ENCODE measurements around the gene MYOM1.
"Not testable (repeated sequence)": the region's sequence is repeated elsewhere in the genome, so short reads cannot be mapped to it uniquely, and the experiment has no call there.

MYOM1 gene

DNA sequence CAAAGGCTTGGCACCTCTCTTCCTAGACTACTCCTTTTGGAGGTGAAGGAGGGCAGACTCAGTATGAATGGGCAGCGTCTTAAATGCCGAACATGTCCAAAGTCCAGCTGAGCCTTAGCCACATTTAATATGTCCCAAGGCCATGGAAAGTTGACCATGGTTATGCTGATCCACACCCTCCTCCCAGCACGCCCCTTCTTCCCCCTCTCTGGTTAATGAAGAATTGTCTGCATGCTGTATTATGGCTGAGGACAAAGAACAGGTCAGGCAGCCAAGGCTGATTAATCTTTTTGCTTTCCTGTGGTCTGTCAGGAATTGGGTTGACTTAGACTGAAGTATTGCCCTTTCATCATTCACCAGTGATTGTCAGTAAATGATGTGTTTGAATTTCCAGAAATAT lies 5.8 kb upstream of the MYOM1 start:
- H4K20me1 ChIP-seq (ENCODE audit: insufficient read depth), result no peaks in the 10 kb centered on the region
- H3K27me3 ChIP-seq (ENCODE audit: insufficient read depth, low read depth), result no peaks in the 10 kb centered on the region
- H3K79me2 ChIP-seq (ENCODE audit: insufficient read depth, low read depth), result no peaks in the 10 kb centered on the region
- H3K27ac ChIP-seq, result no peak overlapping the region
- no peak overlapping the region for H3K4me2 ChIP-seq
- H3K4me1 ChIP-seq (ENCODE audit: low read depth, poor library complexity, severe bottlenecking), result no peaks in the 10 kb centered on the region
- TF ChIP-seq, protein P1, sequence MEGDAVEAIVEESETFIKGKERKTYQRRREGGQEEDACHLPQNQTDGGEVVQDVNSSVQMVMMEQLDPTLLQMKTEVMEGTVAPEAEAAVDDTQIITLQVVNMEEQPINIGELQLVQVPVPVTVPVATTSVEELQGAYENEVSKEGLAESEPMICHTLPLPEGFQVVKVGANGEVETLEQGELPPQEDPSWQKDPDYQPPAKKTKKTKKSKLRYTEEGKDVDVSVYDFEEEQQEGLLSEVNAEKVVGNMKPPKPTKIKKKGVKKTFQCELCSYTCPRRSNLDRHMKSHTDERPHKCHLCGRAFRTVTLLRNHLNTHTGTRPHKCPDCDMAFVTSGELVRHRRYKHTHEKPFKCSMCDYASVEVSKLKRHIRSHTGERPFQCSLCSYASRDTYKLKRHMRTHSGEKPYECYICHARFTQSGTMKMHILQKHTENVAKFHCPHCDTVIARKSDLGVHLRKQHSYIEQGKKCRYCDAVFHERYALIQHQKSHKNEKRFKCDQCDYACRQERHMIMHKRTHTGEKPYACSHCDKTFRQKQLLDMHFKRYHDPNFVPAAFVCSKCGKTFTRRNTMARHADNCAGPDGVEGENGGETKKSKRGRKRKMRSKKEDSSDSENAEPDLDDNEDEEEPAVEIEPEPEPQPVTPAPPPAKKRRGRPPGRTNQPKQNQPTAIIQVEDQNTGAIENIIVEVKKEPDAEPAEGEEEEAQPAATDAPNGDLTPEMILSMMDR (conservative IDR thresholded peaks at IDR 0.05; ENCODE audit: low read depth, low read length), result no peak
- no peaks in the 10 kb centered on the region for H3K36me3 ChIP-seq (ENCODE audit: insufficient read depth)
- H3K9ac ChIP-seq, result no peak overlapping the region
- H2AFZ ChIP-seq (ENCODE audit: low read depth), result no peak overlapping the region
- H3K4me3 ChIP-seq (IDR thresholded peaks at IDR 0.05; ENCODE audit: insufficient read depth, low read depth, low read length), result no peak overlapping the region

DNA sequence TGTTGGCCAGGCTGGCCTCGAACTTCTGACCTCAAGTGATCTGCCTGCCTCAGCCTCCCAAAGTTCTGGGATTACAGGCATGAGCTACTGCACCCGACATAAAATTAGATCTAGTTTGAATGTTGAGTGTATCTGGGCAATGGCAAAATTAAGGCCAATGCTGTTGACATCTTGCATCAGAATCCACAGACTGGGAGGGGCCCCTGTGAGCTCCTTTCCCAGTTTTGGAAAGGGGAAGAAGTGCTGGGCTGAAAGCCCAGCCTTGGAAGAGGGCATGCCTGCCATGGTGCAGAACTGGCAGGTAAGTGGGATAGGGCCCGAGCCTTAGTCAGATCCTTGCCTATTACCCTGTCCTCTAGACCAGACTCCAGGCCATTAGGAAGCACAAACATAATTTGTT lies 4.5 kb upstream of the MYOM1 start:
- Histone ChIP-seq H3K4me3 (IDR thresholded peaks at IDR 0.05; ENCODE audit: insufficient read depth, low read depth, low read length) (no peak overlapping the region), H2AFZ (ENCODE audit: low read depth) (no peak overlapping the region), H3K27me3 (ENCODE audit: insufficient read depth, low read depth) (no peaks in the 10 kb centered on the region), H3K27ac (no peak overlapping the region), H3K79me2 (ENCODE audit: insufficient read depth, low read depth) (no peaks in the 10 kb centered on the region), H3K36me3 (ENCODE audit: insufficient read depth) (no peaks in the 10 kb centered on the region), H3K4me1 (ENCODE audit: low read depth, poor library complexity, severe bottlenecking) (no peaks in the 10 kb centered on the region), H3K4me2 (no peak overlapping the region), H3K9ac (no peak overlapping the region), H4K20me1 (ENCODE audit: insufficient read depth) (no peaks in the 10 kb centered on the region)
- TF ChIP-seq, protein P1 (conservative IDR thresholded peaks at IDR 0.05; ENCODE audit: low read depth, low read length), result no peak

DNA sequence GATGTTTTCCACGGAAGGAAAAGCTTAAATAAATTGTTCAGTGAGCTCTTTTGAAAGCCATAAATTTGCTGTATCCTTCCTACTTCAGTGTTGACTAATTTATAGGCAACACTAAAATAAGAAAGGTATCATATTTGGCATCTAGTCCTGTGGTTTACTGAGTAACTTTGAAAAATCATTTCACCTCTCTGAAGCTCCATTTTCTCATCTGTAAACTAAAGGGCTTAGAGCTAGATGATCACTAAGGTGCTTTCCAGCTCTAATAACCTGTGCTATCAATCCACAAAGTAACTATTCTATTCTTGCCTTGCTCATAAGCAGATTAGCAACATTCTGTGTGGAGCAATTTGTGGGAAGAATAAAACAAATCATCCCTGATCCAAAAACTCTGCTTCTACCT lies 3.6 kb upstream of the MYOM1 start:
- Histone ChIP-seq H3K79me2 (ENCODE audit: insufficient read depth, low read depth) (no peaks in the 10 kb centered on the region), H3K4me2 (no peak overlapping the region), H3K4me3 (IDR thresholded peaks at IDR 0.05; ENCODE audit: insufficient read depth, low read depth, low read length) (no peak overlapping the region), H3K27me3 (ENCODE audit: insufficient read depth, low read depth) (no peaks in the 10 kb centered on the region), H3K9ac (no peak overlapping the region), H2AFZ (ENCODE audit: low read depth) (no peak overlapping the region), H3K27ac (no peak overlapping the region), H4K20me1 (ENCODE audit: insufficient read depth) (no peaks in the 10 kb centered on the region), H3K36me3 (ENCODE audit: insufficient read depth) (no peaks in the 10 kb centered on the region), H3K4me1 (ENCODE audit: low read depth, poor library complexity, severe bottlenecking) (no peaks in the 10 kb centered on the region)
- TF ChIP-seq, protein P1 (conservative IDR thresholded peaks at IDR 0.05; ENCODE audit: low read depth, low read length), result no peak

DNA sequence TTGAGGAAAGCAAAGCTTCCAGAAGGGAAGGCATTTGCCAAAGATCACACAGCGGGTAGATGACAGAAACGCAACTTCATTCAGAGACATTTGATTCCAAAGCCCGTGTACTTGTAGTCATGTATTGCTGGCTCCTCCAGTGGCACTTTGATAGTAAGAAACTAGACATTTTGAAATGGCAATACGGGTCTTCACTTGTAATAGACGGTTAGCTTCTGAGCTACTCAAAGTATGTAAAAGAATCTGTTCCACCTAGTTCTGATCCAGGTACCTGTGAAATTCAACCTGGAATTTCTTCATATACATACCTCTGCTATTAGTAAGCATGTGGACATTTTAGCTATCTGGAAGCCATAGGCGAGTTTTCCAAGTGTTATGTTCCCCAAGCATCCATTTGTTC lies 1.7 kb upstream of the MYOM1 start:
- no peak overlapping the region for H3K27ac ChIP-seq
- TF ChIP-seq, protein P1 (conservative IDR thresholded peaks at IDR 0.05; ENCODE audit: low read depth, low read length), result no peak
- no peak overlapping the region for H3K9ac ChIP-seq
- no peaks in the 10 kb centered on the region for H4K20me1 ChIP-seq (ENCODE audit: insufficient read depth)
- H3K36me3 ChIP-seq (ENCODE audit: insufficient read depth), result no peaks in the 10 kb centered on the region
- H3K79me2 ChIP-seq (ENCODE audit: insufficient read depth, low read depth), result no peaks in the 10 kb centered on the region
- no peak overlapping the region for H3K4me3 ChIP-seq (IDR thresholded peaks at IDR 0.05; ENCODE audit: insufficient read depth, low read depth, low read length)
- no peaks in the 10 kb centered on the region for H3K27me3 ChIP-seq (ENCODE audit: insufficient read depth, low read depth)
- no peak overlapping the region for H2AFZ ChIP-seq (ENCODE audit: low read depth)
- no peaks in the 10 kb centered on the region for H3K4me1 ChIP-seq (ENCODE audit: low read depth, poor library complexity, severe bottlenecking)
- no peak overlapping the region for H3K4me2 ChIP-seq

DNA sequence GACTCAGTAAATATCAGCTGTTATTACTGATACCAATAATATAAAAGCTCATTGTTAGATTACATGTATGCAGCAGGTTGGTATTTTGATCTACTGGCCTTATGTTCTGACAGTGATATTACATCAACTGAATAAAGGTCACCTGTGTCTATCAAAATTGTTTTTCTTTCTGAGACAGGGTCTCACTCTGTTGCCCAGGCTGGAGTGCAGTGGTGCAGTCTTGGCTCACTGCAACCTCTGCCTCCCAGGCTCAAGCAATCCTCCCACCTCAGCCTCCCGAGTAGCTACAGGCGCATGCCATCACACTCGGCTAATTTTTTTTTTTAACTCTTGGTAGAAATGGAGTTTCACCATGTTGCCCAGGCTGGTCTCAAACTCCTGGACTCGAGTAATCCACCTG lies 1.1 kb upstream of the MYOM1 start:
- not testable (repeated sequence) for H4K20me1 ChIP-seq (ENCODE audit: insufficient read depth); H3K36me3 ChIP-seq (ENCODE audit: insufficient read depth); H3K9ac ChIP-seq; H3K79me2 ChIP-seq (ENCODE audit: insufficient read depth, low read depth); H3K4me2 ChIP-seq; H3K4me3 ChIP-seq (IDR thresholded peaks at IDR 0.05; ENCODE audit: insufficient read depth, low read depth, low read length); H2AFZ ChIP-seq (ENCODE audit: low read depth); H3K4me1 ChIP-seq (ENCODE audit: low read depth, poor library complexity, severe bottlenecking); H3K27ac ChIP-seq; H3K27me3 ChIP-seq (ENCODE audit: insufficient read depth, low read depth)

All from KMS-11 (cell line).